HepG2 (cell line): ENCODE data around the gene EDN2. TPM values are rescaled to one million over a fixed set of nuclear protein-coding genes. Genes with fewer than 3 reads are reported as not detected.
A peak's percentile ranks its signal among the peaks of the same experiment; 100 is the strongest.

Experiments used
- ATAC-seq: fragments of 200-7000 bp; cut with Tn5 transposase; 3 replicates; pipeline ENCODE4 v1.9.1; 2020; ENCODE audit warnings: mild to moderate bottlenecking, moderate library complexity
- BruUV-seq: library from RNA; stranded (reverse); fragments of 400-500 nt; replicated peaks from 2 replicates; lab custom pipeline; 2021; lab: Mats Ljungman, UMichigan
- CTCF ChIA-PET: fragments of 300-600 bp; formaldehyde crosslinking; extraction: SDS; loops from one replicate; lab custom pipeline; 2021; ENCODE audit warnings: low total read pairs, inconsistent platforms, low intra/inter-chr PET ratio; lab: Yijun Ruan, JAX
- POLR2A ChIA-PET: fragments of 350-600 bp; sonication (Branson Sonifier 250); formaldehyde crosslinking; loops from one replicate; lab custom pipeline; 2020; ENCODE audit warnings: antibody characterized with exemption, inconsistent platforms; lab: Yijun Ruan, JAX
- DNase-seq: peaks from one replicate; pipeline ENCODE4 v3.0.0-alpha.2; 2015; ENCODE audit warnings: low spot score
- FAIRE-seq: peaks from 3 replicates; lab custom pipeline; 2011; peaks lifted over from hg19 to GRCh38; lab: Jason Lieb, UNC
- H2AFZ ChIP-seq: one replicate; pipeline ENCODE4 v1.6.1; 2011; ENCODE audit warnings: low read length, inconsistent platforms
- H3K27ac ChIP-seq: fragments of 300-600 bp; 3 replicates; pipeline ENCODE4 v1.8.0; 2011; ENCODE audit warnings: mixed run types, mild to moderate bottlenecking, mixed read lengths, low read length, inconsistent platforms; ENCODE audit not compliant: insufficient read depth; ENCODE audit errors: extremely low read length
- H3K27me3 ChIP-seq, 2 experiments: fragments of 200-600 bp in 1 of 2; 2 replicates in 1 of 2; 3 replicates in 1 of 2; pipeline versions ENCODE4 v1.6.0 to v1.8.0; 2011; ENCODE audit warnings: low read length in 2 of 2, mild to moderate bottlenecking in 2 of 2, moderate library complexity in 2 of 2, inconsistent platforms in 1 of 2; ENCODE audit not compliant: insufficient read depth in 2 of 2, control insufficient read depth in 1 of 2
- H3K36me3 ChIP-seq, 2 experiments: fragments of 200-600 bp in 1 of 2; replicated peaks in 1 of 2; 2 replicates in 1 of 2; 3 replicates in 1 of 2; pipeline versions ENCODE4 v1.5.1 to v1.8.0; 2011; ENCODE audit warnings: low read length in 2 of 2, inconsistent platforms in 1 of 2; ENCODE audit not compliant: insufficient read depth in 2 of 2, control insufficient read depth in 1 of 2
- H3K4me1 ChIP-seq: 2 replicates; pipeline ENCODE4 v1.5.1; 2012; ENCODE audit warnings: low read length, inconsistent platforms; ENCODE audit not compliant: insufficient read depth
- H3K4me2 ChIP-seq: 2 replicates; pipeline ENCODE4 v1.6.0; 2011; ENCODE audit warnings: low read depth, low read length, inconsistent platforms
- H3K4me3 ChIP-seq, 3 experiments: fragments of 200-600 bp in 1 of 3; sonication (generic), shearing (Covaris generic) in 1 of 3; replicated peaks in 1 of 3; 2 replicates each; pipeline ENCODE4 v1.5.1; 2011 to 2016; ENCODE audit warnings: low read length in 3 of 3, inconsistent platforms in 2 of 3, low read depth in 2 of 3, mild to moderate bottlenecking in 2 of 3, control low read depth in 1 of 3, mixed read lengths in 1 of 3; ENCODE audit not compliant: insufficient read depth in 1 of 3
- H3K79me2 ChIP-seq: one replicate; pipeline ENCODE4 v1.6.1; 2011; ENCODE audit warnings: low read length, inconsistent platforms; ENCODE audit not compliant: insufficient read depth
- H3K9ac ChIP-seq: 2 replicates; pipeline ENCODE4 v1.6.0; 2011; ENCODE audit warnings: mild to moderate bottlenecking, low read depth, low read length, inconsistent platforms; ENCODE audit not compliant: insufficient read depth
- H3K9me3 ChIP-seq: 2 replicates; pipeline ENCODE4 v1.5.1; 2012; ENCODE audit warnings: mild to moderate bottlenecking, low read length
- H4K20me1 ChIP-seq: 2 replicates; pipeline ENCODE4 v1.6.0; 2011; ENCODE audit warnings: inconsistent platforms, mild to moderate bottlenecking, low read length, moderate library complexity; ENCODE audit not compliant: insufficient read depth
- ELF1 ChIP-seq: sonication (generic); formaldehyde crosslinking; IDR thresholded peaks from 2 replicates; pipeline ENCODE4 v1.4.0; 2020; ENCODE audit warnings: missing genetic modification reagents
- ELF4 ChIP-seq: sonication (generic); formaldehyde crosslinking; IDR thresholded peaks from 2 replicates; pipeline ENCODE4 v1.5.0; 2020; ENCODE audit warnings: missing genetic modification reagents, mild to moderate bottlenecking, moderate library complexity, borderline replicate concordance
- KAT8 ChIP-seq: IDR thresholded peaks from 2 replicates; pipeline ENCODE4 v1.6.1; 2016; ENCODE audit warnings: missing genetic modification reagents, missing compliant biosample characterization
- MED13 ChIP-seq: sonication (generic); formaldehyde crosslinking; IDR thresholded peaks from 2 replicates; pipeline ENCODE4 v1.5.0; 2020; ENCODE audit warnings: missing genetic modification reagents
- NR1H2 ChIP-seq: sonication (generic); formaldehyde crosslinking; IDR thresholded peaks from 2 replicates; pipeline ENCODE4 v1.8.1; 2022; ENCODE audit warnings: low read depth, missing genetic modification reagents, borderline replicate concordance
- RAD51 ChIP-seq: fragments of 450-650 bp; IDR thresholded peaks from 2 replicates; pipeline ENCODE4 v1.6.1; 2016; ENCODE audit warnings: borderline replicate concordance
- ZNF205 ChIP-seq: IDR thresholded peaks from 2 replicates; pipeline ENCODE4 v1.6.1; 2018; ENCODE audit warnings: missing biosample characterization, missing genetic modification reagents
- ZNF768 ChIP-seq: sonication (generic); formaldehyde crosslinking; IDR thresholded peaks from 2 replicates; pipeline ENCODE4 v1.4.0; 2020; ENCODE audit warnings: missing genetic modification reagents
- WGBS: methylation state at CpG from one replicate; pipeline ENCODE4 v1.1.6; 2017; ENCODE audit warnings: low lambda C conversion rate; 5-methylcytosine and 5-hydroxymethylcytosine counted together
- in situ Hi-C: cut with HindIII; loops from 2 replicates; pipeline ENCODE4 v1.10.0; 2017; ENCODE audit warnings: low pct_unique_long_range_greater_than_20kb; ENCODE audit not compliant: extremely low pct_ligation_motif_present
- intact Hi-C: fragments of 100-400 bp; cut with micrococcal nuclease; formaldehyde crosslinking; loops from one replicate; pipeline ENCODE4 v1.10.0; 2022; ENCODE audit not compliant: unreplicated experiment
- polyA plus RNA-seq, 8 experiments: library from polyadenylated mRNA; depleted of rRNA in 3 of 8; stranded (reverse) in 7 of 8; unstranded in 1 of 8; fragments of >200 nt; fragmentation: Illumina TruSeq in 4 of 8; extraction: Trizol in 4 of 8; gene quantifications; 2 replicates each; pipeline versions ENCODE4 v1.2.1 to v1.2.3, GENCODE V29; 2011 to 2016; ENCODE audit warnings: low read depth in 4 of 8, missing spikeins in 1 of 8, mixed read lengths in 1 of 8; ENCODE audit not compliant: insufficient read depth in 1 of 8
- total RNA-seq, 5 experiments: library from RNA; depleted of rRNA; stranded (reverse); fragments of >200 nt; fragmentation: Illumina TruSeq; extraction: Trizol; gene quantifications; 2 replicates each; pipeline ENCODE4 v1.2.3, GENCODE V29; 2016; ENCODE audit warnings: low read depth in 1 of 5

Gene EDN2
- total and polyA plus RNA-seq, 2 of the 13 experiments (the other 11 are each of a cell fraction or from before 2014, with no cell fraction given) = not detected

DNA sequence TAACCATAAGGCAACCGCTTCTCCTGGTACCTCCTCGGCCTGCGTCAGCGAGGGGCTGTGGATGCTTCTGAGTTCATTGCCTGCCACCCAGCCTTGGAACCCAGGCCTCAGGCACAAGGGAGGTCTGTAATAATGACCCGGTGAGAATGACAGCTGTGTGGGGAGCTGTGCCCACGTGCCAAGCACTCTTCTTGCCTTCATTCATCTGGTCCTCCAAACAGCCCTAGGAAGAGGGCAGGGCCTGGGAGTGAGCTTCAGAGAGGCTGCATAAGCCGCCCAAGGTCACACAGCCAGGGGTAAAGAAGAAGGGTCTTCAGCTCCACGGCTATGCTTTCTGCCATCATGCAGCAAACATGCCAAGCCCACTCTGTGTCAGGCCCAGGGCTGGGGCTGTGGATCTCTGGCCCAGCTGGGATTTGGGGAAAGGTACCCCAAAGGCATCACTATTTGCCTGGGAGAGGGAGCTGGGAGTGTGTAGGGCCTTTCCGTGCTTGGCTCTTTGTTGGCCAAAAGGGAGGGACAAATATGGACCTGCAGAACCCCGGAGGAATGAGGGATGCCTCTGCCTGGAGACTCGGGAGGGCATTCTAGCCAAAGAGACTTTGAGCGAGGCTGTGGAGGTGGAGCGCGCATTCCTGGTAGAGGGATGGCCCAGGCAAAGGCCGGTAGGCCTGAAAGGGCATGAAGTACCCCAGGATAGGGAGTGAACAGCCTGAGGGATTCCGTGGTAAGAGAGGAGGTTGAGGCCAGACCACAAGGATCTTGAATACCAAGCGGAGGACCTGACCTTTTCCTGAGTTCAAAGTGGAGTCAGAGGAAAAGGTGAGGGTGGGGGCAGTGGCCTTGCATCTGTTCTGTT is 10.1 kb upstream of the EDN2 start:
- intact Hi-C loops (no loop called here), in situ Hi-C loops (no loop called here)
- H3K4me2 ChIP-seq = no peak overlapping the region
- no peak overlapping the region for H3K27ac ChIP-seq
- H3K27me3 ChIP-seq = peaks cover 0 to 7% of the 10 kb centered on the region in 2 experiments; a peak in 2 of 5 replicates
- H3K36me3 ChIP-seq = no peaks in the 10 kb centered on the region
- WGBS = 29% methylated on average over 11 of the region's 17 CpGs
- no TSS peak for BruUV-seq
- H2AFZ ChIP-seq = no peak overlapping the region
- H3K4me3 ChIP-seq = no peak overlapping the region
- ATAC-seq = no peak
- CTCF ChIA-PET = no interaction called here
- FAIRE-seq = no peak
- no peaks in the 10 kb centered on the region for H3K9me3 ChIP-seq
- no peaks in the 10 kb centered on the region for H4K20me1 ChIP-seq
- no peaks in the 10 kb centered on the region for H3K79me2 ChIP-seq
- POLR2A ChIA-PET = no interaction called here
- no peak overlapping the region for H3K9ac ChIP-seq
- H3K4me1 ChIP-seq = no peaks in the 10 kb centered on the region
- TF ChIP-seq KAT8 (CRISPR knock-in tag) = no peak
- TF ChIP-seq MED13 (CRISPR knock-in tag) = no peak
- no peak for TF ChIP-seq ELF4
- no peak for TF ChIP-seq ZNF205 (CRISPR knock-in tag)
- TF ChIP-seq ZNF768 (CRISPR knock-in tag) = peak; percentile 85
- DNase-seq = no peak

DNA sequence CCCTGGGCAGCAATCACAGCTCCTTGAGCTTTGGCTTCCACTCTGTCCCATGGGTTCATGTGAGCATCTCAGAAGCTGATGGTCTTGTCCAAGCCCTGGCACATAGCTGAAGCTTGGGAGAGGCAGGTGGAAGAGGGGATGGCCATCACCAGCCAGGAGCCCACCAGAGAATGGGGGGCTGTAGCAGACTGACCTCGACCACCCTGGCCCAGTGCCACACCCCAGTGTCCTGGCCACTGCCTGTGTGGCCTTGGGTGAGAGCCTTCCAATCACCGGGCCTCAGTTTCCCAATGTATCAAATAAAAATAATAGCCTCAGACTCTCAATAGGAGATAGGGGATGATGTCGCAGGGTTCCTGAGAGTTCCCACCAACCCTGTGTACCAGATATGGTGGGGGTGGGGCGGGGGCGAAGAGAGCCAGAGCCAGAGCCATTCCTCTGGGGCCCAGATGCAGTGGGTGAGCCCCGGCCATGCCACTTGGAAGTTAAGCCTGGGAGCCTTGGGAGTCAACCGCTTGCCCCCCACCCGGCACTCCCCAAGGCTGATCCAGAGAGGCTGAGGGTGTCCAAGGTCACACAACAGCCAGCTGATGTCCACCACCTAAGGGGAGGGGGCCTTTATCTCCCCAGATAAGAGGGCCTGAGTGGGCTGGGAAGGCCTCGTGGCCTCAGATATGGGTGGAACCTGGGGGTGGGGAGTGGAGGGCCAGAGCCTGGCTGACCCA is 9.3 kb upstream of the EDN2 start:
- Histone ChIP-seq H3K4me3 (no peak overlapping the region), H3K79me2 (no peaks in the 10 kb centered on the region), H2AFZ (no peak overlapping the region), H3K27me3 (peaks cover 0 to 7% of the 10 kb centered on the region in 2 experiments; a peak in 2 of 5 replicates), H3K27ac (no peak overlapping the region), H4K20me1 (no peaks in the 10 kb centered on the region), H3K9me3 (no peaks in the 10 kb centered on the region), H3K4me2 (no peak overlapping the region), H3K9ac (no peak overlapping the region), H3K36me3 (no peaks in the 10 kb centered on the region), H3K4me1 (no peaks in the 10 kb centered on the region)
- intact Hi-C loops = no loop called here
- ATAC-seq (no peak), FAIRE-seq (no peak), DNase-seq (no peak)
- 54% methylated on average over 4 of the region's 9 CpGs for WGBS
- POLR2A ChIA-PET = no interaction called here
- in situ Hi-C loops = no loop called here
- no peak for TF ChIP-seq NR1H2 (CRISPR knock-in tag)
- TF ChIP-seq ELF1 (CRISPR knock-in tag) = no peak
- no peak for TF ChIP-seq RAD51
- CTCF ChIA-PET = no interaction called here
- BruUV-seq = no TSS peak
